ENCODE data around the gene WDR89.
"Not testable (repeated sequence)": the region's sequence is repeated elsewhere in the genome, so short reads cannot be mapped to it uniquely, and the experiment has no call there.

Gene WDR89

GRCh38 chr14:63594455-63595372 lies 47.0 kb downstream of the WDR89 start:
- DNase-seq (ENCODE audit: low read depth): no peak

- DNase-seq (ENCODE audit: low read depth): not testable (repeated sequence)
Measured at GRCh38 chr14:63583046-63583445, 58.6 kb downstream of the WDR89 start.

- no peak for DNase-seq (ENCODE audit: low read depth)
Measured at GRCh38 chr14:63581491-63581890, 60.2 kb downstream of the WDR89 start.

- no peak for DNase-seq (ENCODE audit: low read depth)
Measured at GRCh38 chr14:63578300-63578699, 63.4 kb downstream of the WDR89 start.

- DNase-seq (ENCODE audit: low read depth): no peak
Measured at GRCh38 chr14:63573581-63573980, 68.1 kb downstream of the WDR89 start.

GRCh38 chr14:63565448-63565847 lies 76.2 kb downstream of the WDR89 start:
- DNase-seq (ENCODE audit: low read depth): no peak

- DNase-seq (ENCODE audit: low read depth): no peak
Measured at GRCh38 chr14:63564318-63564717, 77.4 kb downstream of the WDR89 start.

- DNase-seq (ENCODE audit: low read depth): no peak
Measured at GRCh38 chr14:63563370-63564026, 78.2 kb downstream of the WDR89 start.

- DNase-seq (ENCODE audit: low read depth): no peak
Measured at GRCh38 chr14:63562405-63562804, 79.3 kb downstream of the WDR89 start.

GRCh38 chr14:63555572-63555971 lies 86.1 kb downstream of the WDR89 start:
- DNase-seq (ENCODE audit: low read depth): no peak

- no peak for DNase-seq (ENCODE audit: low read depth)
Measured at GRCh38 chr14:63551332-63551731, 90.3 kb downstream of the WDR89 start.

- no peak for DNase-seq (ENCODE audit: low read depth)
Measured at GRCh38 chr14:63547798-63548335, 93.8 kb downstream of the WDR89 start.
